NOMO-1 (cell line): ENCODE measurements around the gene TUBB.
A peak's percentile ranks its signal among the peaks of the same experiment; 100 is the strongest.

Source experiments
- DNase-seq, 2 experiments: peaks; one replicate each; lab custom pipeline; 2025; ENCODE audit not compliant: unreplicated experiment in 2 of 2; lab: John Stamatoyannopoulos, UW

TUBB gene

GRCh38 chr6:30719791-30720737 is at the start of gene TUBB:
TUBB (plus strand) TSS chr6:30720352; CDS start chr6:30720507, 155 bp downstream.
- peak; percentile 97 to 99 for DNase-seq

- DNase-seq = no peak
These were observed 49.2 kb upstream of the TUBB start for GRCh38 chr6:30670760-30671527.

- DNase-seq = peak; percentile 89 to 96
These were observed 47.5 kb upstream of the TUBB start, which contains the start of gene DHX16 for GRCh38 chr6:30672445-30673253. DHX16 (minus strand) TSS chr6:30673006; CDS start chr6:30672841, 165 bp downstream.

GRCh38 chr6:30676660-30677285 is 43.4 kb upstream of the TUBB start:
- DNase-seq = no peak

- peak; percentile 69 to 79 for DNase-seq
These were observed 41.0 kb upstream of the TUBB start for GRCh38 chr6:30678964-30679726.

GRCh38 chr6:30679765-30680535 is 40.2 kb upstream of the TUBB start:
- DNase-seq = no peak

- DNase-seq = no peak
These were observed 38.4 kb upstream of the TUBB start for GRCh38 chr6:30681766-30682142.

- peak; percentile 94 to 97 for DNase-seq
These were observed 37.7 kb upstream of the TUBB start for GRCh38 chr6:30682143-30683117.

- no peak for DNase-seq
These were observed 36.8 kb upstream of the TUBB start for GRCh38 chr6:30683183-30683979.

GRCh38 chr6:30683980-30684338 is 36.2 kb upstream of the TUBB start:
- no peak for DNase-seq

- peak; percentile 50 to 61 for DNase-seq
These were observed 35.6 kb upstream of the TUBB start for GRCh38 chr6:30684386-30685156.

- peak; percentile 11 to 15 for DNase-seq
These were observed 34.8 kb upstream of the TUBB start for GRCh38 chr6:30685157-30686008.

- DNase-seq = peak; percentile 27 to 59
These were observed 33.9 kb upstream of the TUBB start, which contains the start of gene PPP1R18 for GRCh38 chr6:30686009-30686907. PPP1R18 (minus strand) TSS chr6:30686645; CDS start chr6:30686018, 627 bp downstream.
